MM.1S (cell line): ENCODE data around the gene SYNDIG1.

Source experiments
- EZH2phosphoT487 ChIP-seq: fragments of 300-600 bp; sonication (generic); IDR thresholded peaks from 2 replicates; pipeline ENCODE4 v1.6.1; 2018; ENCODE audit warnings: antibody characterized with exemption, low read length
- TF ChIP-seq, protein P1 (sequence below): fragments of 300-600 bp; sonication (generic); IDR thresholded peaks from 2 replicates; pipeline ENCODE4 v1.5.1; 2016; ENCODE audit warnings: antibody characterized with exemption, low read length, mixed read lengths

DNA sequence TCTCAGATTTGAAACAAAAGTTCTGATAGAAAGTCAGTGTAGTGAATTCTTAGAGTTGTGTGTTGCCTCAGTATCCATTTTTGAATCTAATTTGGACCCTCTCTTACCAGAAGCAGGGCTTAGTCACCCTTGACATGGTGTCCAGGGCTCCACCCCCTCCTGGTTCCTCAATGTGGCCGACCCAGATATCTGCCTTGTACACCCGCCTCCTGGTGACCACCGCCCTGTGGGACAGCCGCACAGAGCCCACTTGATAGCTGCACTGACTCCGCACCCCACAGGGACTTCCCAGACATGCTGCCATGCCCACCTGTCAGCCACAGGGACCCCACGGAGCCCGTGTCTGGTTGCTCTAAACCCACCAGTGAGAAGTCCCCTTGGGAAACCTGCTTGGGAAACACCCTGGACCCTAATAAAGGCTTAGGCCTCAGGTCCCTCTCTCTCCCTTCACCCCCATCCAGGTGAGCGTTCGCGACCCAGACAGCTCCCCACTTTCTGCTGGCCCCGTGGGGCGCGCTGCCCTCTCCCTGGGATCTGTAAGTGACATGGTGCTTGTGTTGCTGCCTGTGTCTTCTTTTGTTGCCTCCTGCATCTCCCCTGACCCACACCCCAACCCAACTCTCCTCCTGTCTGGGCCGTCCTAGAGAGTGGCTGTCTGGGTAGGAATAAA is 47.2 kb upstream of the SYNDIG1 start:
- TF ChIP-seq, protein P1, sequence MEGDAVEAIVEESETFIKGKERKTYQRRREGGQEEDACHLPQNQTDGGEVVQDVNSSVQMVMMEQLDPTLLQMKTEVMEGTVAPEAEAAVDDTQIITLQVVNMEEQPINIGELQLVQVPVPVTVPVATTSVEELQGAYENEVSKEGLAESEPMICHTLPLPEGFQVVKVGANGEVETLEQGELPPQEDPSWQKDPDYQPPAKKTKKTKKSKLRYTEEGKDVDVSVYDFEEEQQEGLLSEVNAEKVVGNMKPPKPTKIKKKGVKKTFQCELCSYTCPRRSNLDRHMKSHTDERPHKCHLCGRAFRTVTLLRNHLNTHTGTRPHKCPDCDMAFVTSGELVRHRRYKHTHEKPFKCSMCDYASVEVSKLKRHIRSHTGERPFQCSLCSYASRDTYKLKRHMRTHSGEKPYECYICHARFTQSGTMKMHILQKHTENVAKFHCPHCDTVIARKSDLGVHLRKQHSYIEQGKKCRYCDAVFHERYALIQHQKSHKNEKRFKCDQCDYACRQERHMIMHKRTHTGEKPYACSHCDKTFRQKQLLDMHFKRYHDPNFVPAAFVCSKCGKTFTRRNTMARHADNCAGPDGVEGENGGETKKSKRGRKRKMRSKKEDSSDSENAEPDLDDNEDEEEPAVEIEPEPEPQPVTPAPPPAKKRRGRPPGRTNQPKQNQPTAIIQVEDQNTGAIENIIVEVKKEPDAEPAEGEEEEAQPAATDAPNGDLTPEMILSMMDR: no peak
- TF ChIP-seq EZH2phosphoT487: no peak
